ENCODE measurements around the gene SART1.
"Not testable (repeated sequence)": the region's sequence is repeated elsewhere in the genome, so short reads cannot be mapped to it uniquely, and the experiment has no call there.

The SART1 gene

DNA sequence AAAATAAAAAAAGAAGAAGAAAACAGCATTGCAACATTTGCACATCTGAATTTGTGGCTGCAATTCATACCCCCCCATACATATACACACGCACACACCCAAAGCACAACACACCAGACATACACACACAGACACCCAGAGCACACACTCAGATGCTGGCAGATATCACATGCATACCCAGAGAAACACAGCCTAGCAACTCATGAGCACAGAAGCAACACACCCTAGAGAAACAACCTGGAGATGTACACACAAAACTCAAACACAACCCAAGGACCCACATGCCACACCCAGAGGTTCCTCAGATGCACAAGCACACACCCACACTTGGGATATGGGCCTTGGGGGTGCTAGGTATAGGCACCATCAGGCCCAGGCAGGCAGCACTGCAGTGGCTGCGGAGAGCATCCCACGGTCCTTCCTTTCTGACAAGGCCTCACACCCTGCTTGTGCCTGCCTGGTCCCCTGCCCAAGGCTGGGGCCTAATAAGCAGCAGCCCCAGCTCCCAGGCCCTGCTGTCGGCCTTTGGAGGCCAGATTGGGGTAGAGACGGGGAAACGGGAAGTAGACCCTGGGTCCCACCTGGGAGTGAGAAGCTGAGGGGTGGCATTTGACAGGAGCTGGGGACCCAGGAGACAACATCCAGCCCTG lies 53.4 kb downstream of the SART1 start:
- no peak for DNase-seq (ENCODE audit: extremely low read depth in 1 of 2, low read depth in 1 of 2)

DNA sequence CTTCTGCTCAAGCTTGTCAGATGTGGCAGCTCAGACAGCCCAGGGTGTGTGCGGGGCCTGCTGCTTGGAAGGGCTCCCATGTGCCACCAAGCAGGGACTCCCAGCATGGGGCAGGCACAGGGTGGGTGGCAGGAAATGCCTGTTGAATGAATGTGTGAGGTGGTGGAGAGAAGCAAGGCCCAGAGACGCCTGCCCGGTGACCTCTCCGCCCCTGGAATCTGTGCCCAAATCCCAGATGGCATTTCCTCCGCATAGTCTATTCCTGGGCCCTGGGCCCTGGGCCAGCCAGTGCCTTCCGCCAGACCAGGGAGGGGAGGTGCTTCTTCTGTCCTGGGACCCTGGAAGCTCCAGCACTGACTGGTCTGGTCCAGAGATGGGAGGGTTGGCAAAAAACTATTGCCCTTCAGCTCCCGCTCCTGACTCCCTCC lies 53.9 kb downstream of the SART1 start:
- DNase-seq (ENCODE audit: extremely low read depth in 1 of 2, low read depth in 1 of 2), result no peak

DNA sequence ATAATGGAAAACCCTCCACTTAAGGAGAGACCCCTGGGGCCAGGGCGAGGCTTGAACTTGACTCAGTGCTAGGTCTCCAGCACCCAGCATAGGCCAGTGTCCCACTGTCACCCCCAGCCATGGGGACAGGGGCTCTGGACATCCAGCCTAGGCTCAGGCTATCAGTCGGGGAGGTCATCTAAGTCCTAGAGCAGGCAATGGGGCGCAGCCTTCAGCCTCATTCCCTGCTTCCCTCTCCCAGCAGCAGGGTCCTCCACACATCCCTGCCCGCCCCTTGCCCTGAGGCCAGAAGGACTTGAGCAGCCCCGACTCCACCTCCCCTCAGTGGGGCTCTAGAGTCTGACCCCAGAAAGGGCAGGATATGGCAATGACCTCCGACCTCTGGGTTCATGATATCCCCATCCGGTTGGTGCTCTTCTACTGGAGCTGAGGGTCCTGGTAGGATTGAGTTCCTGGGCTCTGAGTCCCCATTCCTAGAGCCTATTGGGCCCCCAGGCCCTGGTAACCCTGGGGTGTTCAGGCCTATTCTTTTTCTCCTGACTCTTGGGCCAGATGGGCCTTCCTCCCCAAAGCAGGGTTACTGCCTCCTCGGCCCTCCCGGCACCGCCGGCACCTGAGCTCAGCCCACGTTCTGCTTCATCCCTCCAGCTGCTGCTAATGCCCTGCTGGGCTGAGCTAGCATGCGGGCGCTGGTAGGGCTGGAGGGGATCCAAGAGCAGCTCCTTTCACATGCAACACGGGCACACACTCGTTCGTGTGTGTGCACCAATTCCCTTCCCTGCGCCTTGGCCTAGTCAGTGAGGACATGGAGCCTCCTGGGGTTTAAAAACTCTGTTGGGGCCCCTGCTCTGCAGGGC lies 54.6 kb downstream of the SART1 start:
- no peak for DNase-seq (ENCODE audit: extremely low read depth in 1 of 2, low read depth in 1 of 2)

DNA sequence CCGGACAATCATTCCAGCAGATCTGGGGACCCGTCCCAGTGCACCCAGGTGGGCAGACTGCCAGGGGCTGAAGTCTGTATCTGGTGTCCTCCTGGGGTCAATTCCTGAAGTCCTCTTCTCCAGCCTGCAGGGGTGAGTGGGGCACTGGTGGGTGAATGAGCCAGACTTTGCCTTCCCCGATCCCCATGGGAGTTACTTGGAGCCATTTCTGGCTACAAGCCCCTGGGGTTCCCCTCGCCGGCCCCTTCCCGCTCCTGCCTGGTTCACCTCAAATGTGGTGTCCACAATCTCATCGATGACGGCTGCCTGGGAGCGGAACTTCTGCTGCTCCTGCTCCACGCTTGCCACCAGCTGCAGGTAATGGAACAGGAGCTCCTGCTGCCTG lies 55.3 kb downstream of the SART1 start:
- no peak for DNase-seq (ENCODE audit: extremely low read depth in 1 of 2, low read depth in 1 of 2)

- DNase-seq (ENCODE audit: extremely low read depth in 1 of 2, low read depth in 1 of 2), result no peak
These were observed 55.8 kb downstream of the SART1 start for GRCh38 chr11:66017321-66017720.

DNA sequence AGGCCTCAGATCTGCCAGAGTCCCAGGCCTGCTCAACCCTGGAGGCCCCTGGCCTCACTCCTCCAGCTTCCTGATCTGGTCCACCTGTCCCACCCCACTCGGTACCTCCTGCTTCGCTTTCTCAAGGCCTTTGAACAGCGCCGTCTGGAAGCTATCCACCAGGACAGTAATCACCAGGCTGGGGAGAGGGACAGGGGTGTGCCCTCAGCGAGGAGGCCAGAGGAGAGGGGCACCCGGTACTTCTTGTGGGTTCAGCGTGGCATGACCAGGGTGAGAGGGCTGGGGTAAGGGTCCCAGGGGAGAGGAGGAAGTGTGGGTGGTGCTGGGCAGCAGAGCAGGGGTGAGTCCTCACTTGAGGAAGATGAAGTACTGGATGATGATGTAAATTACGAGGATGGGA lies 58.7 kb downstream of the SART1 start:
- DNase-seq (ENCODE audit: extremely low read depth in 1 of 2, low read depth in 1 of 2), result no peak

GRCh38 chr11:66020618-66021357 lies 59.3 kb downstream of the SART1 start:
- DNase-seq (ENCODE audit: extremely low read depth in 1 of 2, low read depth in 1 of 2), result peak in 1 of 2 donors; percentile 32

DNA sequence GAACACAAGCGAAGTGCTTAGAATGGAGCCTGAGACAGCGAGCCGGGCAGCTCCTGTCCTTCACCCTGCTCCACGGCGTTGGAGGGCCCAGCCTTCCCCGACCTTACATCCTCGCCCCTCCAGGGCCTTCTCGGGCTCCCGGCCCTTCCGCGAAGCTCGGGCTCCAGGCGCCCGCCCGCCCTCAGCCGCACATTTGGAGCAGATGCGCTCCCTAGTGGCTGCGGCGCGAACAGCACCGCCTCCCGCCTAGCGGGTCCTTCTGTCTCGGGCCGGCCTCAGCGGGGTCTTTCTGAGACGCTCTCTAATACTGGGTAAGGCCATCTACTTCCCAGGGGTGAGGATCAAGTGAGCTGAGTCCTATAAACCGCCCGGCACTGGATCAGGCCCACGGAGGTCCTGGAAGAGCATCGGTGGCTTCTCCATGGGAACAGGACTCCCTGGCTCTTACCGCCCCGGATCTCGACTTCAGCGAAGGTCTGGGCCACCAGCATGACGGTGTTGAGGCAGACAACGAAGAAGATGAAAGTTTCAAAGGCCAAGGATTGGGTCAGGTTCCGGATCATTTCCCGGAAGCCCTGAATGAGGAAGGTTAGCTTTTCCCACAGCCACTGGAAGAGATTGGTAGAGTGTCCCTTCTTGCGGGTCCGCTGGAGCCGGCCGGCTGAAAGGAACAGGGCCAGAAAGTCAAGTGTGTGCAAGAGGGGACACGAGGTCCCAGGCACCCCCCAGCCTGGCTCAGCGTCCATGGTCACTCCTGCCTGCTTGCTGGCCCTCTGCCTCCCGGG lies 61.1 kb downstream of the SART1 start:
- DNase-seq (ENCODE audit: extremely low read depth in 1 of 2, low read depth in 1 of 2), result peak; percentile 52 to 62

DNA sequence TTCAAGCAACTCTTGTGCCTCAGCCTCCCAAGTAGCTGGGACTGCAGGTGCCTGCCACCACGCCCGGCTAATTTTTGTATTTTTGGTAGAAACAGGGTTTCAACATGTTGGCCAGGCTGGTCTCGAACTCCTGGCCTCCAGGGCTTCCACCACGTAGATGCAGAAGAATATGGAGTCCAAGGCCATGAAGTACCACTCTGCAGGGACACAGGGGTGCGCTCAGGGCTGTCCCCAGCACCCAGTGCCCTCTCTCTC lies 61.6 kb downstream of the SART1 start:
- DNase-seq (ENCODE audit: extremely low read depth in 1 of 2, low read depth in 1 of 2), result not testable (repeated sequence)

DNA sequence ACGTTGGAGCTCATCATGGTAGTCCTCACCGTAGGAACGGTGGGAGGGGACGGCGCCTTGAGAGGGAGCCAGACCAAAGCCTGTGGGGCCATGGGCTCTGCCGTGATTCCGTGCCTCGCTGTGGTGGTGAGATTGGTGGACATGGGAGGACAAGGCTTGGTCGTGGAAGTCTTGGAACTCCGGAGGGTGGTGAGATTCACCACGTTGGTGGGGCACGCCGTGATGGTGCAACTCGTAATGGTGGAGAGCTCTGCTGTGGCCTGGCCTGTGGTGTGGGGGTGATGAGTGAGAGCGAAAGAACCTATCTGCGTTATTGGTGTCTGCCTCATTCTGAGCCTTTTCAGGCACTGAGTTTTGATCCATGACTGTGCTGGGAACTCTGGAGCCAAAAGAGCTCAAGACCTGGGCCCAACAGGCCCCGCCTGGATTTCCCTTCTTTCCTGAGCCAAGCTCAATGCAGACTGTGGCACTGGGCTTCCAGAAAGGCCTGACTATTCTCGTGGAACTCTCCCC lies 64.5 kb downstream of the SART1 start, which contains the start of gene CATSPER1:
Gene CATSPER1 (minus strand): TSS at position 463 of the 513 bp plus-strand sequence. CDS start 100 bp downstream, at position 363.
- no peak for DNase-seq (ENCODE audit: extremely low read depth in 1 of 2, low read depth in 1 of 2)

Measured in stimulated activated CD8-positive, alpha-beta memory T cell treated with anti-CD3 and anti-CD28 coated beads, Interleukin-7, amount 100 ng/mL, for 48 hours (primary cell).